Endothelial cell of umbilical vein (primary cell): ENCODE results near the gene TDRD9. TPM values are rescaled to one million over a fixed set of nuclear protein-coding genes. Genes with fewer than 3 reads are reported as not detected.

Source experiments
- BruUV-seq: library from RNA; stranded (reverse); fragments of 400-500 nt; replicated peaks from 2 replicates; lab custom pipeline; 2021; lab: Mats Ljungman, UMichigan
- CTCF ChIA-PET: fragments of 300-600, 350-600 bp; sonication (Branson Sonifier 250); formaldehyde crosslinking; loops from one replicate; lab custom pipeline; 2021; ENCODE audit warnings: antibody characterized with exemption, inconsistent platforms; lab: Charles Lee
- POLR2A ChIA-PET: fragments of 300-600, 350-600 bp; sonication (Branson Sonifier 250); formaldehyde crosslinking; loops from one replicate; lab custom pipeline; 2021; ENCODE audit warnings: antibody characterized with exemption, inconsistent platforms; lab: Charles Lee
- DNase-seq: peaks from one replicate; pipeline ENCODE4 v3.0.0-alpha.2; 2011; ENCODE audit warnings: low read depth, low spot score
- FAIRE-seq: peaks from 2 replicates; lab custom pipeline; 2011; peaks lifted over from hg19 to GRCh38; lab: Jason Lieb, UNC
- H2AFZ ChIP-seq: 2 replicates; pipeline ENCODE4 v1.6.0; 2012; ENCODE audit warnings: low read depth, low read length, control low read depth, inconsistent platforms
- H3K27ac ChIP-seq: 2 replicates; pipeline ENCODE4 v1.5.1; 2011; ENCODE audit warnings: low read depth, mild to moderate bottlenecking, control low read depth, low read length, moderate library complexity; ENCODE audit not compliant: insufficient read depth
- H3K27me3 ChIP-seq, 2 experiments: 2 replicates each; pipeline versions ENCODE4 v1.6.0 to v1.6.1; 2011; ENCODE audit warnings: low read length in 2 of 2, mixed read lengths in 1 of 2; ENCODE audit not compliant: control insufficient read depth in 2 of 2, insufficient read depth in 2 of 2
- H3K36me3 ChIP-seq, 2 experiments: 2 replicates in 1 of 2; 3 replicates in 1 of 2; pipeline ENCODE4 v1.5.1; 2011; ENCODE audit warnings: low read length in 2 of 2, mild to moderate bottlenecking in 1 of 2, moderate library complexity in 1 of 2; ENCODE audit not compliant: control insufficient read depth in 2 of 2, insufficient read depth in 2 of 2; ENCODE audit errors: extremely low read depth in 1 of 2
- H3K4me1 ChIP-seq: 3 replicates; pipeline ENCODE4 v1.5.1; 2011; ENCODE audit warnings: mild to moderate bottlenecking, low read length; ENCODE audit not compliant: control insufficient read depth, insufficient read depth; ENCODE audit errors: extremely low read depth
- H3K4me2 ChIP-seq: 2 replicates; pipeline ENCODE4 v1.6.1; 2011; ENCODE audit warnings: low read length, control low read depth, mixed read lengths; ENCODE audit not compliant: insufficient read depth
- H3K4me3 ChIP-seq, 3 experiments: fragments of 200-600 bp in 1 of 3; sonication (generic), shearing (Covaris generic) in 1 of 3; replicated peaks in 1 of 3; 2 replicates each; pipeline ENCODE4 v1.5.1; 2011 to 2016; ENCODE audit warnings: control low read depth in 3 of 3, low read length in 3 of 3, mild to moderate bottlenecking in 2 of 3, inconsistent platforms in 1 of 3, low read depth in 1 of 3, moderate library complexity in 1 of 3; ENCODE audit not compliant: insufficient read depth in 1 of 3
- H3K79me2 ChIP-seq: 2 replicates; pipeline ENCODE4 v1.6.0; 2012; ENCODE audit warnings: low read length, inconsistent platforms; ENCODE audit not compliant: control insufficient read depth, insufficient read depth
- H3K9ac ChIP-seq: replicated peaks from 2 replicates; pipeline ENCODE3; 2011; ENCODE audit warnings: low read length, control low read depth; ENCODE audit not compliant: insufficient read depth; ENCODE audit errors: extremely low read depth
- H3K9me1 ChIP-seq: replicated peaks from 3 replicates; pipeline ENCODE4 v1.6.0; 2011; ENCODE audit warnings: mild to moderate bottlenecking, low read length; ENCODE audit not compliant: control insufficient read depth, insufficient read depth; ENCODE audit errors: extremely low read depth
- H3K9me3 ChIP-seq: replicated peaks from 2 replicates; pipeline ENCODE4 v1.5.1; 2012; ENCODE audit warnings: low read length, inconsistent platforms; ENCODE audit not compliant: control insufficient read depth, insufficient read depth
- H4K20me1 ChIP-seq: replicated peaks from 2 replicates; pipeline ENCODE3; 2011; ENCODE audit warnings: mild to moderate bottlenecking, low read length; ENCODE audit not compliant: control insufficient read depth, insufficient read depth; ENCODE audit errors: extremely low read depth
- EZH2 ChIP-seq: IDR thresholded peaks from 2 replicates; pipeline ENCODE4 v1.6.1; 2012; ENCODE audit warnings: borderline replicate concordance, low read depth, mild to moderate bottlenecking, moderate library complexity, low read length, inconsistent platforms; ENCODE audit not compliant: severe bottlenecking
- GATA2 ChIP-seq: IDR thresholded peaks from 2 replicates; pipeline ENCODE4 v1.7.0; 2011; ENCODE audit warnings: low read depth, mild to moderate bottlenecking, moderate library complexity, mixed read lengths, low read length; ENCODE audit not compliant: insufficient read length, insufficient read depth
- JUN ChIP-seq: IDR thresholded peaks from 2 replicates; pipeline ENCODE4 v1.6.1; 2011; ENCODE audit warnings: borderline replicate concordance, low read depth; ENCODE audit not compliant: insufficient read length, insufficient read depth
- POLR2AphosphoS5 ChIP-seq: IDR thresholded peaks from 2 replicates; pipeline ENCODE4 v1.6.1; 2012; ENCODE audit warnings: low read depth, mild to moderate bottlenecking, control low read depth, low read length, moderate library complexity; ENCODE audit not compliant: insufficient read depth
- dilution Hi-C: fragments of 300-500 bp; cut with MboI; formaldehyde crosslinking; loops from one replicate; pipeline ENCODE4 v1.15.0; 2019; ENCODE audit warnings: low sequenced_read_pairs; ENCODE audit not compliant: extremely low pct_ligation_motif_present
- intact Hi-C: fragments of 100-400 bp; cut with micrococcal nuclease; formaldehyde crosslinking; loops from one replicate; pipeline ENCODE4 v1.10.0; 2022
- polyA plus RNA-seq, 4 experiments: library from polyadenylated mRNA; depleted of rRNA in 3 of 4; stranded (reverse) in 3 of 4; unstranded in 1 of 4; fragments of >200 nt; gene quantifications; 2 replicates each; pipeline versions ENCODE4 v1.2.1 to v1.2.3, GENCODE V29; 2011 to 2012; ENCODE audit warnings: missing spikeins in 1 of 4
- total RNA-seq: library from RNA; stranded (reverse); gene quantifications from 2 replicates; pipeline ENCODE4 v1.2.3, GENCODE V29; 2021

TDRD9 gene
- total and polyA plus RNA-seq, 2 donors (not counting 3 experiments of a cell fraction or from before 2014, with no cell fraction given) = 0.52 to 1.4 TPM

- Histone ChIP-seq H3K79me2 (no peaks in the 10 kb centered on the region), H3K9me3 (no peaks in the 10 kb centered on the region), H3K36me3 (no peaks in the 10 kb centered on the region), H3K27ac (no peak overlapping the region), H4K20me1 (no peaks in the 10 kb centered on the region), H3K27me3 (peaks cover 0 to 2% of the 10 kb centered on the region in 2 experiments), H2AFZ (no peak overlapping the region), H3K4me1 (no peaks in the 10 kb centered on the region), H3K4me2 (no peak overlapping the region), H3K4me3 (no peak overlapping the region), H3K9ac (no peak overlapping the region), H3K9me1 (no peaks in the 10 kb centered on the region)
- dilution Hi-C loops (no loop called here), intact Hi-C loops (no loop called here)
- TF ChIP-seq POLR2AphosphoS5 = no peak
- TF ChIP-seq GATA2 = no peak
- BruUV-seq = no TSS peak
- FAIRE-seq (no peak), DNase-seq (no peak)
- ChIA-PET CTCF (no interaction called here), POLR2A (no interaction called here)
These were observed 76.6 kb downstream of the TDRD9 start for GRCh38 chr14:104004849-104005248.

- CTCF ChIA-PET = no interaction called here
- Histone ChIP-seq H3K36me3 (no peaks in the 10 kb centered on the region), H4K20me1 (no peaks in the 10 kb centered on the region), H3K27me3 (peaks cover 0 to 2% of the 10 kb centered on the region in 2 experiments), H2AFZ (no peak overlapping the region), H3K79me2 (no peaks in the 10 kb centered on the region), H3K9me3 (no peaks in the 10 kb centered on the region), H3K4me2 (no peak overlapping the region), H3K27ac (no peak overlapping the region), H3K9ac (no peak overlapping the region), H3K4me3 (no peak overlapping the region), H3K4me1 (no peaks in the 10 kb centered on the region), H3K9me1 (no peaks in the 10 kb centered on the region)
- TF ChIP-seq EZH2 = no peak
- no peak for TF ChIP-seq JUN
- TF ChIP-seq GATA2 = no peak
- no peak for FAIRE-seq
- intact Hi-C loops = no loop called here
- dilution Hi-C loops = no loop called here
- DNase-seq = no peak
- POLR2A ChIA-PET = no interaction called here
- no TSS peak for BruUV-seq
These were observed 77.2 kb downstream of the TDRD9 start for GRCh38 chr14:104005489-104005888.
